ENCODE data around the gene TNFAIP8.

TNFAIP8 gene

DNA sequence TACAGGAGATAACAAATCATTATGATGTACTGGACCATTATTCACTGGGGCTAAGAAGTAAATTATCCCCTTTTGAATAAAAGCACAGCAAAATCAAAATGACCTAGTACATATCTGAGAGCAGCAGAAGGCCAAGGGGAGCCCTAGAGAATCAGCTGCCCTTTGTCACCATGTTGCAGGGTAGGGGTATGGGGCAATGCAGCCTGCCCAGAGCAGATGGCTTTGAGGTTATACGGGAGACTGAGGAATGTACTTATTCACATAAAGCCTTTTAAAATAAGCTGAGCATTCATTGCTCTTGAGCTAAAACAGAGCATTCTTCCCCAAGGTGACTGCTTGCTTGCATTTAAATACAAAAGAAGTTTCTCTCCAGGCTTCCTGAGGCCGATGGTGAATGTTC is 2.6 kb upstream of the TNFAIP8 start:
- DNase-seq = no peak

DNA sequence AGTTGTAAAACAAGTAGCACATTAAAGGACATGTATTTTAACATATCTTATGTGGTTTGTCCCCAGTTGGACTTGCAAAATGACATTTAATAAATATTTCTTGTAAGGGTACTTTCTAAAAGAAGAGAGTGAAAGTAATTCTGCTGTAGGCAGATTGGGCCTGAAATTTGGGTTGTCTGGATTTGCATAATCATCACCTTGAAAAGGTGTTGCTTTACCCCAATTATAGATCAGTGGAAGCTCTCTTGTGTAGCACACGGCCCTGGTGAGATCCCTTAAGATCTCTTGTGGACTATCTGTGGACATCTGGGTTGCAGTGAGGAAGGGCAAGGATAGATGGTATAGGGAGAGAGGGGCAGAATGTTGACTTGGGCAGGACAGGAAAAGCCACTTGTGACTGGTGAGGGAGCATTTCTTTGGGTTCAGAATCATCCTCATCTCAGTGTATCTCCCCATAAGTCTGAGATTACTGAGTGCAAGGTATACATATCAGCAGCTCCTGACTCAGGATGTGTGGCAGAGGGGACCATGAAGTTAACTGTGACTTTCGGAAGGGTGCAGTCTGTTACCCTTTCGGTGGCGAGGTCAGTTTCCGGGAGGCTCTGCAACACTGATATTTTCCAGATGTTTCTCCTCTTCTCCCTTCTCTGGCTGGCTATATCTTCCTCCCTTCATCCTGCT is 2.0 kb upstream of the TNFAIP8 start:
- DNase-seq = no peak

DNA sequence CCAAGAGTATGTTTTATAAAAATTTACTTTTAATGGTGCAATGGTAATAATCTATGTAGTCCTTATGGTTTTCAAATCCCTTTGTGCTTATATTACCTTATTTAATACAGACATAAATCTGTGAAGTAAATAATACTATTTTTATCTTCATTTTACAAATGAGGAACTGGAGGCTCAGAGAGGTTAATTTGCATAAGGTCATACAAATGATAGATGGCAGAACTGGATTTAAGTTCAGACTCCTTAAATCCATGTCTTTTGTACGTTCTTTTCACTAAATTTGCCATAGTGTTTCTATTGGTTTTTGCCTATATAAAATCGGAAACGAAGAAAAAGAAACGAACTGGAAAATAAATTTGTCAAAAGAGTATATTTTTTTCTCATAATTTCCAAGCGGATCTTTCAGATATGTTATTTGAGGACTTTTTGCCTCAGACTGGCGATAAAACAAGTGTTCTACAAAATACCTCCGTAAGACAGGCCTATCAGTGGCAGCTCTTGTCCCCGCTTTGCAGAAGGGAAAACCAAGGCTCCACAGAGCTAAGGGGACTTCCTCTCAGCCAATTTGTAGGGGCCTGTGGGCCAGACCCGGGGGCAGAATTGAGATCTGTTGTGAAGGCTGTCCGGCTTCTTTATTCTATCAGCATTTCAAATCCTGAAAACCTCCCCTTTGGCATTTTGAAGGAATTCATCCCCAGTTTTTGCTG is 1.1 kb upstream of the TNFAIP8 start:
- no peak for DNase-seq

DNA sequence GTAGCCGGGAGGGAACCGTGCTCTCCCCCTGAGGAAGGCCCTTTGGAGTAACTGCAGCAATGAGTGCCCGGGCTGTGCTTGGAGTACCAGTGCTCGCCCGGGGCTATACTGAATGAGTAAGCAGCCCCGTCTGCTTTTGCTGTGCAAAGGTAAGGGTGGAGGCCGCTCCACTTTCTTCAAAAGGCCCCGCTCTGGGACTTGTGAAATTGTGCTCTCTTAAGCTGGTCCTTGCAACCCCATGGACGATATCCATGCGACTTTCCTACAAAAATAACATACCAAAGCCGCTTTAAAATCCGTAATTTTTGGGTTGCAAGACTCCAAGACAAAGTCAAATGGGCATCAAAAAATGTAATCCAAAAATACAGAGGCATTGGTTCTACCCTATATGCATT is 578 bp upstream of the TNFAIP8 start:
- DNase-seq = no peak

DNA sequence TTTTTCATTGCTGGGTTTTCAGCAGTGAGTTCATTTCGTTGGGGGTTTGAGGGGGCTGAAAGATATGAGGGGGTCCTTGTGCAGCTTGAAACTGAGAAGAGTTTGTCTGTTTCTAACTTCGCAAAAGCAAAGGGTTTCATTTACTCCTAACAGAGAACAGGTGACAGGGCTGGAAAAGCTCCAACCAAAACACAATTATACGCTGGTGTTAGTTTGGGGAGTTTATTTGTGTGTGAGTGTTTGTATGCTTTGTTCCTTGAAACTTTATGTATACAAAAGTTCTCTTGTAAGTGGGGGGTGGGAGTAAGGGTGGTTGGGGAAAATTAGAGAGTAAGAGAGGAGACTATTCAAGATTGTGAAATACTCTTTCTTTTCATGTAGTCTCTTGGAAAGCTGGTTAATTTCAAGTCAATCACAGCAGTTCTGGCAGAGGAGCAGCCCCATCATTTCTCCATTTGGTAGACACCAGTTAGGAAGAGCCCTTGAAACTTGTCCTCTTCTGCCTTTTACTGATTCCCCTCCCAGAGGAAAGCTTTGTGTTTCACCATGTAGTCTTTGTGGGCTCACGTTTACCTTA is 881 bp downstream of the TNFAIP8 start:
- DNase-seq = no peak

DNA sequence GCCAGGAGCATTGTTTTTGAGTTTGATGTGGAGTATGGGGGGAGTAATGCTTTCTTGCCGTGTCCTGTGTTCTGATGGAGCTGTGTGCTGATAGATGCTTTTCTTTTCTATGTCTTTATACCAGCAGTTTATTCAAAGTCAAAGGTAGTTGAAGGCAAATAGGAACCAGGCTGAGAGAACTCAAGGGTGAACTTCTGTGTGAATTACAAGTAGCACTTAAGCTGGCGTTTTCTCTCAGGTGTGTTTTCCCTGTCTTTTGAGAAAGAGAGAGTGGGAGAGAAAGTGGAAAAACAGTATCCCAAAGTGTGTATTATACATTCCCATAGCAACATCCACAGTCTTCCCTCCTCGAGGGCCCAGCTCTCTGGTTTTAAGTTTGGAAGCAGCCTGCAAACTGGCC is 1.5 kb downstream of the TNFAIP8 start:
- DNase-seq = no peak

DNA sequence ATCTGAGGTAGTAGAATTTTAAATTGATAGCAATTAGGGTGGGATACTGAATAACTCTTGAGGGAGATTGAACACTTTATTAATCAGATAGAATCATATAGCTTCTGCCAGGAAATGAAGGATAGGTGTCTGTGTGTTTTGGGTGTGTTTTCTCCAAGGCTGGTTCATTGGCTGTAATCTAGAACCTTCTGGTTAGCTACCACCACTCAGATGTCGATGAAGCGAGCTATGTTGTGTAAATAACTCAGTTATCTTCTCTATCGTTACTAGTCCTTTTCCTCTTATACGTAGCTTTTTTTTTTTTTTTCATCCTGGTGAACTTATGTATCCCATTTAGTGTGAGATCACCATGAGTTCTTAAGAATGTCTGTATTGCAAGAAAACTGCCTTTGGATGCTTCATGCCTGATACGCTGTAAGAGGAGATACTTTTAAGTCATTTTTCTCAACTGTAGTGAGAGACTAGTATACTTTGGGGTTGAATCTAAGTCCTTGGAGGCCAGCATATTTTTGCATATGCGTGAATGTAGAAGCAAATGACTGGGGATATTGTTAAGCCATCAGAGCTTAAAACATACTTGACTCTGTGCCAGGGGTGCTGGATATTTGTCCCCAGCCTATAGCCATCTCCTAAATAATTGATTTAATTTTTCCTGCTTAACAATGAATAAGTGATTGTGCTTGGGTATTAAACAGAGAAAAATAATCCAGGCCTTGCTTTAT is 2.1 kb downstream of the TNFAIP8 start:
- DNase-seq = no peak

DNA sequence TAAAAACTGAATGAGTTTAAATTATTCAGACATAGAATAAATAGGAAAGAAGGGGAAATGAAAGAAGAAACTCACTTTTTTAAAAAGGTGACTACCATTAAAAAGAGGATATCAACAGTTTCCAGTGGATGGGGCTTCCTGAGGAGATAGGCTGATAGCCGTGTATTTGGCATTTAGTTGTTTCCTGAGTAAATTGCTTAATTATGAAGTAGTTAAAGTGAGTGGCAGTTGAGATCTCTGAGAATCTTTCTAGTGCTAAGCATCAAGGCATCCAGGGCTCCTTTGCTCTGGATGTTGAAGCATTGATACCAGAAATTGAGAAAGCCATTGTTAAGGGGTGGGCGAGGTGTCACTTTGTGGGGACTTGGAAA is 2.7 kb downstream of the TNFAIP8 start:
- no peak for DNase-seq

DNA sequence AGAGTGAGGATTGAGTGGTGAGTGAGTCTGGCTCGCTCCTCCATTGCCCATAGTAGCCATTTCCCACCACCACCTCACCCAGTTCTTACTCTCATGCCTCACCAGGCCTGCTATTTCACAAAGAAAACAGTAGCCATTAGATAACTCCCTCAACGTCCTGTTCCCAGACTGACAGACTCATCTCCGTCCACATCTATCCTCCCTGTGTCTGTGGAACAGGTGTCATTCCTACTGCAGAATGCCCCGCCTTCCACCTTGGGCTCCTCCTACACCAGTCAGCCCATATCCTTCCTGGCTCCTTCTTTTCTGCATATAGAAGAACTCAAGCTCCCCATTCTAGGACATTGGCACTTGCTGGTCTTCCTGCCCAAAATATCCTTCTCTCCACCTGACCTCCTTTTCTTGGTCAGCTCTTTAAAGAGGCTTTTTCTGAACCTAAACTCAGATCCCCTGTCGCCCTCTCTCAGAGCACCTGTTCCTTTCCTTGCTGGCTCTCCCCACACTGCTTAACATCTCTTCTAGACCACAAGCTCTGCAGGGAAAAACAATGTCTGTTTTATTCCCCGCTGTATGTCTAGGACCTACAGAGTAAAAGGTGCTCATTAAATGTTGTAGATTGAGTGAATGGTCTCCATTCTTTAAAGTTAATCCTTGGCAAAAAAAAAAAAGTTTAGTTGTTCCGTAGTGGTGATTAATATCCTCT is 3.2 kb downstream of the TNFAIP8 start:
- no peak for DNase-seq

DNA sequence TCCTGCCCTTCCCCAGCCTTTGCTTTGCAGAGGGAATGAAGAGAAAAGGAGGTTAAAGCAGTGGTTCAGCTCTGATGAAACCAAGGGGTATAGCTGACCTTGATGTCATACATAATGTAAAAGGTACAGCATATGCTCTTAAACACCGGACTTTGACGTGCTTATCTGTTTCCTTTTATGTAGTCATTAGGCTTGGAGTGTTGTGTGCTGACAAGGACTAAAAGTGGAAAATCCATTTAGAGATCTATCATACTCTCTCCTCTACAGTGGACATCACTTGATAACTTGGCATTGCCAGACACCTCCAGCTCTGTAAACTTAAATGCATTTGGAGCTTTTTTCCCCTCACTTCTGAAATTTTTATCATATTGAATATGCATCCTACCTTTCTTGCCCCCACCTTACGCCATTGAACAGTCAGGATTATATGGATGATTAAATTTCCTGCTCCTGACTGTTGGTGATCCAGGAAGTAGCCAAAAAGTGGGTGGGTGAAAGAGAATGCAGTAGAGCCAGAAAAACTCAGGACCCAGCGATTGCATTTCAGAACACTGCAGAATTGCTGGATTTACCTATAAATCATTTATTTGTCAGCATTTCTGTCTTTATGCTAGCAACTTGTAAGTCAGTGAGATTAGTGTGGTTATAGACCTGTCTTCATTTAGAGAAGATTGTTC is 4.1 kb downstream of the TNFAIP8 start:
- DNase-seq = no peak

DNA sequence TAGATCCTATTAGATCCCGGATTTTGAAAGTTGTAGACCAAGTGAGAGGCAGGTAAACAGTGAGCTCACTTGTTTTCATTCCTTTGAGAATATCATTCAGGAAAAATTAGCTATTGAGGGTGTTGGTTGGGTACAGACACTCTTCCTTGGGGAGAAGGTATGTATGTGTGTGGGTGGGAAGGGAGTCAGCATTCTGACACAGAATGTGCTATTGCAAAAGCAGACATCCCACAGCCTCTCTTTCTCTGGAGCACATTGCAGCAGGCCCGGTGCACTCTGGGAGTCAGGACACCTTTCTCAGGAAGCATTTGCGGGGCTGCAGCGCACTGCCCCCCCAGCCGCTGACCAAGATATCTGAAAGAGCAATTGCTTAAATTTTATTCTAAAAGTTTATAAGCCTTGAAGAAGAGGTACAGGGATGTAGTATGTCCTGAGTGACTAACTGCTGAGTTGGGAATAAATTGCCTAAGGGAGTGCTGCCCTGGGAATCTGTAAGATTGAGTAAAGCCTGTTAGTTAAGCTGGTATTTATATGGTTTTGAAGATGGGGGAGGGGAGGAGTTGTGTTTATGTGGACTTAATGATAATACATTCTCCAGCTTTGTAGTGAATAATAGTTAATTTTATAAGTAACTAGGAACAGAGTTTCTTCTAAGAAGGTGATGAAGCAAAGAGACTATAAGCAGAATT is 5.2 kb downstream of the TNFAIP8 start:
- no peak for DNase-seq

DNA sequence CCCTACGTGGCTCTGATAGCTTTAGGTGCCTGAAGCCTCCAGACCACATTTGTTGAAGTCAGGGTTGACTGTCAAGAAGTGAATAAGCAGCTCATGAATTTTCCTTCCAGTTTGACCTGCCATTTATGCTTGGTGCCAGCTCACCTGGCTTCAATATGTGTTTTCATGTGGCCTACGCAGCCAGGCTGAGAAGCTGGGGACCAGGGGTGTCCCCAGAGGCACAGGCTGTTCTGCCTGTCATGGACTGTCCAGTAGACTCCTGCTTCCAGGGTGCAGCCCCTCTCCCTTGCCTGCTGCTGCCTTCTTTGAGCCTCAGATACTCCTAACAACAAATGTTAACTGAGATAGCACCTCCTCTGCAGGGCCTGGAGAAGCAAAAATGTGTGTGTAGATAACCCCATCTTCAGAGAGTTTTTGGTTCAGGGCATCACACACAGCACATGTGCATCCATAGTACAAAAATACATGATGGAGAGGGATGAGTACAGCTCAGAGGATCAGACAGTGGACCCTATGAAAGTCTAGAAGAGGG is 5.8 kb downstream of the TNFAIP8 start:
- DNase-seq = no peak

DNA sequence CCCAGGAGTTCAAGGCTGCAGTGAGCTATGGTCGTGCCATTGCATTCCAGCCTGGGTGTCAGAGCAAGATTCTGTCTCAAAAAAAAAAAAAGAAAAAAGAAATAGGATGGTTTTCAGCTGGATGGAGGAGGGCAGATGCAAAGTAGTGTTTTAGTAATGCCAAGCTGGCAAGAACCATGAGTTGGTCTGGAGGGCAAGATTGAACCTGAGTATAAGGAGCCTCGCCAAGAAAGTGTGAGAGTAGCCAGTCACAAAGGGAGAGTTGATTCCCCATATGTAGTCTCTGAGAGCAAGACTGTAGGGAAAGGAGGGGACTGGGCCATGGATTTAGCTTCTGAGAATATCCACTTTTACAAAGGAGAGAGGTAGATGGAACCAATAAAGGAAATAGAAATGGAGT is 6.9 kb downstream of the TNFAIP8 start:
- no peak for DNase-seq

DNA sequence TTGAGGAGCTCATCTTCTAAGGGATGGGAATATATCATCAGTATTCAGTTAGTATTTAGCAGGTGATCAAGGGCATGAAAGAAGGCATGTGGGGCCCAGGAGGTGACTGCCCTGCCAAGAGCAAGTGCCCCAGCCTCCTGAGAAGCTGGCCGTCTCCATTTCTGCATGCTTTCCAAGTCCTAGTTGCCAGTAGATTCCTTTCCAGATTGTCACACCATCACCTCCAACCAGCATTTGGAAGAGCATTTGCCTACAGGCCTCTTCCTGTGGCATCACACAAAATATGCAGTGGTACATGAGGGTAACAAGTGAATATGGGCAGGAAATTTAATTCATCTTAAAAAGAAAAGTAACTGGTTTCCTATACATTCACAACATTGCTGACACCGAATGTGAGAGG is 7.5 kb downstream of the TNFAIP8 start:
- no peak for DNase-seq

DNA sequence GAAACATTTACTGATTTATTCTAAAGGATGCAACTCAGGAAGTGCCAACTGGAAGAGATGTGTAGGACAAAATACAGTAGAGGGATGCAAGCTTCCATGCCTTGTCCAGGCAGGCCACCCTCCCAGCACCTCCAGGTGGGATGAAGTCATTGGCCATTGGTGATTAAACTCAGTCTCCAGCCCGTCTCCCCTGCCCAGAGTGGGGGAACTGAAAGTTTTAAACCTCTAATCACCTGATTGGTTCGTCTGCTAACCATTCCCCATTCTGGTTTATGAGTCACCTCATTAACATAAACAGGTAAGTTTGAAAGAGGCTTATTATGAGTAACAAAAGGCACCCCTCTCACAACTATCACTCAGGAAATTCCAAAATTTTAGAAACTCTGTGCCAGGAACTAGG is 8.1 kb downstream of the TNFAIP8 start:
- no peak for DNase-seq

DNA sequence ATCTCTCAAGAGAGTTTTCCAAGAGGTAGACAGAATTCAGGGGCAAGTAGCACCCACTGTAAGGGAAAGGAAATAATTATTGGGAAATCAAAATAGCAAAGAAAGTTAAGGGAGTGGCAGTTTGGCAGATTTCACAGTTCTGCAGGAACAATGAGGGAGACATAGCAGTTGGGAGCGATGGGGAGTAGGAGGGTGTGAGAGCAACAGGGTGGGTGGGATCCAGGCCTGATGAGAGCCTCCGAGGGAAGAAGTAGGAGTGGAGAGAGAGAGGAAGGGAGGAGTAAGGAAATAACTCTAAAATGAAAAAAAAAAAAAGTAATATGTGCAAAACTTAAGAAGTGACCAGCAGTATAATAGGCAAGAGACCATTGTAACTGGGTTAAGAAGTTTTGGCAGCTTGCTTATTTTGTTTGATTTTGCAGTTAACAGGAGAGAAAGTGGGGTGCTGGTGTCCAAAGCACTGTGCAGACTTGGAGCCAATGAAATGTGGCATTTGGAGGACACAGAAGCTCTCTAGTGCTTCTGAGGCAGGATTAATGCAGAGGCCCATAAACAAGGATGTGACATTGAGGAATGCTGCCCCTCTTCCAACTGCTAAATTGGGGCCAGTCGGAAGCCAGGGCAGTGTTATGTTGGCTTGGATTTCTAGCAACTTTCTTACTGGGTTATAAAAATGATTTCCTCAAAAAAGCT is 10.2 kb downstream of the TNFAIP8 start:
- no peak for DNase-seq

DNA sequence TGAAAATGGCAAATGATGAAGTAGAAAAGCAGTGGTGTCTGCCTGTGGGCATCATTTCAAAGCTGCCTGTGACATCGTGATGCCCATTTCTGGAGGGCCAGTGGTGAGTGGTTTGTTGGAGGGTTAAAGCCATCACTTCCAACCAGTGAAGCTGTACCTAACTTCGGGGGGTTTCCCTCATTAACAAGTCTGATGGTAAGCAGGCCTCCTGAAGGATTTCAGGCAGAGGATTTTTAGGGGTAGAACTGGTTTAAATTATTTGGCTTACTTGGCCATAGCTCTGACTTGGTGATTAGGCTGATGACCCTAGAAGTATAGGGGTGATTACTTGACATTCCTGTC is 10.7 kb downstream of the TNFAIP8 start:
- no peak for DNase-seq

DNA sequence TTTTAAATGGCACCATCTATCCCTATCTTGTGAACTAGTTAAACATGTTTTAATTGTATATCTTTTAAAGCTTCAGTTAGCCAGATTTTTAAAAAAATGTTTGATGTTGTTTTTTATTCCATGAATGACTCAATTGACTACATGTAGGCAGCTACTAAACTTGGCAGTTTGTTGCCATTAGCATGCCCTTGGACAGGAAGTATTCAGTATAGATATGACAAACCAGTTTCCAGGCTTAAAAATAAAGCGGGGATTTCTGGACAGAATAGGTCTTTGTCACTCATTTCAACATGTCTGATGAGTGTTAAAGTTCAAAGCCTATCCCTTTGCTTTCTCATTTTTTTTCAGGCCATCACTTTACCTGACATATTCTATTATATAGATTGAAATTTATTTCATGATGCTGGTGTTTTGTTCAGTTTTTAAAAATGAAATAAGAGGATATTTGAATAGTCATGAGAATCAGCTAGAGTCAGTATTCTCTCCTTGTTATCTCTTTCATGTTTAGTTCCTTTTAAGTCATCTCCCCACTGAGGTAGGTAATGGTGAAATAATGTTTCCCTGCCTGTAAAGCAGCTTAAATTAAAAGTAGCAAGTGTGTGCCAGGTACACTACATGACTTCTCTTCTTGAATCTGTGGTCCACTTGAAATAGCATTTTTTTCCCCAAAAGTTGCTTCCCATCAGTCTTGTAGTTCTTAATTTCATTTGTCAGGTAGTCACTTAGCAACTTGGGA is 11.9 kb downstream of the TNFAIP8 start:
- DNase-seq = no peak

DNA sequence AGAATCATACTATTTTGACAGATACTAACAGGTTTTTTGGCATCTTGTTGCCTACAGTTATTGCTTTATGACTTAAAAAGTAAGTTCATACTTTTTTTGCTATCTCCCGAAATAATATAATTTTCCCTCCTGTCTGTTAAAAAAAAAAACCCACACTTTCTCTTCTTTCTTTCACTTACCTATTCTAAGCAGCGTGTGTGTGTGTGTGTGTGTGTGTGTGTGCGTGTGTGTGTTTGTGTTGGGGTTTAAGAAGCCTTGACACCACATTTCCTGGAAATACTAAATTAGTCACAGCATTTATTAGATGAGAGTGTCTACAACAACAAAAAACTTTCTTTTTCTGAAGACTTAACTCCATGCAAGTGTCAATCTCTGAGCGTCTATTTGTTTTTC is 12.4 kb downstream of the TNFAIP8 start:
- no peak for DNase-seq

DNA sequence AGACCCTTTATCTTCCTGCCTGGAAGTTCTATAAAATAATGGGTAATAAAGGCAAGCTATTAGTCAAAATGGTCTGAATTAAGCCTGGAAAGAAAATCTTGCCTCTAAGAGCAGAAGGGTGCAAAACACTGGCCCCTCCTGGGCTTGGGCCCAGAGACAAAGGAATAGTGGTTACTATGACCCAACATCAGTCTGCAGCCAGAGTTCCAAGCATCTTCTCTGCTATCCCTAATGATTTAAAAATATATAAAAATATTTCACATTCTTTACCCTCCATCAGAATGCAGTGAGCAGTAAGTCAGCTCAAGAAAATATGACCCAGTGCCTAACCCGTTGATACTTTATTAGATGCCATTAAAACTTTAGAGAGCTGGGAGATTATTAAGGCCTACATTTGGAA is 14.7 kb downstream of the TNFAIP8 start:
- DNase-seq = no peak

DNA sequence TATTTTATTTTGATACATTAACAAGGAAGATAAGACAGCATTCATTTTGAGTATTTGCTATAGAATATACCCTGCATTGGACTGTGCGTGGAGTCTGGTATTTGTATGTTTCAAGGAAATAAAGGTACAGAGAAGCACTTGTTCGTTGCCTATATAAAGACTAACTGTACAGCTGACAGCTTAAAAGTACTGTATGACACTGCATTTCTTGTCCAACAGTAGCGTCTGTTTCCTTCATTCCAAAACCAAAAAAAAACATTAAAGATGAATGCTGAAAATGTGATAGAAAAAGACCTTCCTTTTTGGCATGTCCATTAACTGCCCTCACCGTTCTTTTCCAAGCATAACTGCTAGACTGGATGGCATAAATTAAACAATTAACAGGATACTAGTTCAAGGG is 15.3 kb downstream of the TNFAIP8 start:
- DNase-seq = no peak

Data from DMS79 treated with DMSO at 0.1 percent for 48 hours (cell line).